ENCODE results near the gene LSAMP.

DNA sequence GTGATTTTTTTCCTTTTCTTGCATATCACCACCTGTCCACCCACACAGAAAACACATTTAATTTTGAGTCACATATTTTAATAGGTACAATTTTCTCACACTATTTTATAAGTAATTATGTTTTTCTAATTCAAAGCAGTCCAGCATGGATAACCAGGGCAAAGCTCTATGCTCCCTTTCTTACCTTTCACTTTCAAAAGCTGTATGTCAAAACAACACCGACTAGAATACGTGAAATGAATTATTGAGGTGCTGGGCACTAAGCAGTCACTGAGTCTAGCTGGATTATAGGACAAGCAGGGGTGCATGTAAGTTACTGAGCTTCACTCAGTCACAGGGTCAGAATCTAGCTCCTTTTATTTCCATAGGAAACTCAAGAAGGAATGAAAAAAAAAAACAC, 60.6 kb downstream of the LSAMP start:
- TF ChIP-seq, protein P1, sequence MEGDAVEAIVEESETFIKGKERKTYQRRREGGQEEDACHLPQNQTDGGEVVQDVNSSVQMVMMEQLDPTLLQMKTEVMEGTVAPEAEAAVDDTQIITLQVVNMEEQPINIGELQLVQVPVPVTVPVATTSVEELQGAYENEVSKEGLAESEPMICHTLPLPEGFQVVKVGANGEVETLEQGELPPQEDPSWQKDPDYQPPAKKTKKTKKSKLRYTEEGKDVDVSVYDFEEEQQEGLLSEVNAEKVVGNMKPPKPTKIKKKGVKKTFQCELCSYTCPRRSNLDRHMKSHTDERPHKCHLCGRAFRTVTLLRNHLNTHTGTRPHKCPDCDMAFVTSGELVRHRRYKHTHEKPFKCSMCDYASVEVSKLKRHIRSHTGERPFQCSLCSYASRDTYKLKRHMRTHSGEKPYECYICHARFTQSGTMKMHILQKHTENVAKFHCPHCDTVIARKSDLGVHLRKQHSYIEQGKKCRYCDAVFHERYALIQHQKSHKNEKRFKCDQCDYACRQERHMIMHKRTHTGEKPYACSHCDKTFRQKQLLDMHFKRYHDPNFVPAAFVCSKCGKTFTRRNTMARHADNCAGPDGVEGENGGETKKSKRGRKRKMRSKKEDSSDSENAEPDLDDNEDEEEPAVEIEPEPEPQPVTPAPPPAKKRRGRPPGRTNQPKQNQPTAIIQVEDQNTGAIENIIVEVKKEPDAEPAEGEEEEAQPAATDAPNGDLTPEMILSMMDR (IDR thresholded peaks at IDR 0.05) = no peak
- TF ChIP-seq POLR2A (IDR thresholded peaks at IDR 0.05) = no peak

All from lower leg skin (tissue), 3 donors.